ENCODE results near the gene EIF3K.

DNA sequence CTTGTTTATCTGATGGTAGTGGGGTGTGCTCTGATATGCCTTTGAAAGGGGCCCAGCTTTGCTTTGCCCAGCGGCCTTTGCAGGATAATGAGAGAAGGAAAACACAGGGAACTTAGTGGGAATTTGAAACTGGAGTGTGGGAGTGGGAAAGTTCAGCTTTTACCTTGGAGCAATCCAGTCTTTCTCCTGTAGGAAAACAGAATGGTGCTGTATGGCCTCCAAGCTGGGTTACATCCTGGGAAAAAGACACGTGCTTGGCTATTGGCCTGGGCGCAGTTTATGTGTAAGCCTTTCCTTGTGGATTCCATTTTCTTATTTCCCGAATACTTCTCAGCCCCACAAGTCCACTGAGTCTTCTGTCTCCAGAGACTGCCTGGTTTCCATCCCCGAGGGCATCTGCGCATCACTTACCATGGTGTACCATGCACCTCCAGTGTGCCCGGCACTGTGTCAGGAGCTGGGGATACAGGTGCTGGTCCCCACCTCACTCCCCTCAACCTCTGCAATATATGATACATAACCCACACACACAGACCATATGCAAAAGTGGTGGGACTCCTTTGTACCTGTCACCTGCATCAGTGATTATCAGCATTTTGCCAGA lies 60.0 kb downstream of the EIF3K start:
- no peak for TF ChIP-seq TCF12 (IDR thresholded peaks at IDR 0.05; ENCODE audit: low read depth, low read length)
- TF ChIP-seq RAD21 (IDR thresholded peaks at IDR 0.05 in 1 of 2, conservative IDR thresholded peaks at IDR 0.05 in 1 of 2; ENCODE audit: low read depth in 2 of 2, low read length in 2 of 2), result no peak
- no peak for TF ChIP-seq MAFK (IDR thresholded peaks at IDR 0.05; ENCODE audit: low read depth, low read length)
- TF ChIP-seq, protein P1, sequence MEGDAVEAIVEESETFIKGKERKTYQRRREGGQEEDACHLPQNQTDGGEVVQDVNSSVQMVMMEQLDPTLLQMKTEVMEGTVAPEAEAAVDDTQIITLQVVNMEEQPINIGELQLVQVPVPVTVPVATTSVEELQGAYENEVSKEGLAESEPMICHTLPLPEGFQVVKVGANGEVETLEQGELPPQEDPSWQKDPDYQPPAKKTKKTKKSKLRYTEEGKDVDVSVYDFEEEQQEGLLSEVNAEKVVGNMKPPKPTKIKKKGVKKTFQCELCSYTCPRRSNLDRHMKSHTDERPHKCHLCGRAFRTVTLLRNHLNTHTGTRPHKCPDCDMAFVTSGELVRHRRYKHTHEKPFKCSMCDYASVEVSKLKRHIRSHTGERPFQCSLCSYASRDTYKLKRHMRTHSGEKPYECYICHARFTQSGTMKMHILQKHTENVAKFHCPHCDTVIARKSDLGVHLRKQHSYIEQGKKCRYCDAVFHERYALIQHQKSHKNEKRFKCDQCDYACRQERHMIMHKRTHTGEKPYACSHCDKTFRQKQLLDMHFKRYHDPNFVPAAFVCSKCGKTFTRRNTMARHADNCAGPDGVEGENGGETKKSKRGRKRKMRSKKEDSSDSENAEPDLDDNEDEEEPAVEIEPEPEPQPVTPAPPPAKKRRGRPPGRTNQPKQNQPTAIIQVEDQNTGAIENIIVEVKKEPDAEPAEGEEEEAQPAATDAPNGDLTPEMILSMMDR (IDR thresholded peaks at IDR 0.05; ENCODE audit: control extremely low read depth in 1 of 3, insufficient read depth in 1 of 3, low read depth in 1 of 3, low read length in 3 of 3), result no peak

Data from H1 (cell line).